Ovary (tissue), 9 donors: ENCODE measurements around the gene STX16. TPM values are rescaled to one million over a fixed set of nuclear protein-coding genes. Genes with fewer than 3 reads are reported as not detected.

Source experiments
- DNase-seq, 5 donors: peaks; one replicate each; pipeline ENCODE4 v3.0.0-alpha.2; 2019 to 2020
- H3K27ac ChIP-seq, 2 donors: fragments of 200-600 bp; one replicate each; pipeline versions ENCODE4 v1.5.1 to v1.8.0; 2019 to 2022
- H3K27me3 ChIP-seq: fragments of 200-600 bp; one replicate; pipeline ENCODE4 v1.8.0; 2022
- H3K36me3 ChIP-seq: fragments of 200-600 bp; sonication (generic); one replicate; pipeline ENCODE4 v1.5.1; 2019
- H3K4me1 ChIP-seq: one replicate; pipeline ENCODE4 v1.8.1; 2013; ENCODE audit warnings: mild to moderate bottlenecking, moderate library complexity; ENCODE audit not compliant: insufficient read depth
- H3K4me3 ChIP-seq: fragments of 200-600 bp; sonication (generic); one replicate; pipeline ENCODE4 v1.5.1; 2017
- H3K9me3 ChIP-seq, 2 donors: fragments of 200-600 bp in 1 of 2; sonication (generic) in 1 of 2; one replicate each; pipeline versions ENCODE4 v1.5.1 to v1.8.1; 2013 to 2019; ENCODE audit warnings: mild to moderate bottlenecking in 1 of 2, moderate library complexity in 1 of 2
- CTCF ChIP-seq, 3 donors: fragments of 450-650 bp in 2 of 3; fragments of 200-600 bp in 1 of 3; IDR thresholded peaks; one replicate each; pipeline versions ENCODE4 v1.5.1 to v1.8.0; 2016 to 2022; ENCODE audit warnings: antibody characterized with exemption in 3 of 3, mild to moderate bottlenecking in 1 of 3
- EP300 ChIP-seq: sonication (generic); formaldehyde crosslinking; IDR thresholded peaks from one replicate; pipeline ENCODE4 v1.6.1; 2017; ENCODE audit warnings: antibody characterized with exemption
- POLR2A ChIP-seq: fragments of 450-650 bp; IDR thresholded peaks from one replicate; pipeline ENCODE4 v1.6.1; 2017; ENCODE audit warnings: antibody characterized with exemption, mild to moderate bottlenecking, moderate library complexity
- WGBS, 3 donors: extraction: QIAGEN DNeasy Blood & Tissue Kit in 1 of 3; methylation state at CpG; one replicate each; pipeline versions ENCODE4 v1.1.5 to v1.1.7; 2013 to 2017; 5-methylcytosine and 5-hydroxymethylcytosine counted together
- intact Hi-C, 4 donors: fragments of 100-400 bp; cut with DNase I; formaldehyde crosslinking; loops; one replicate each; pipeline versions ENCODE4 v1.11.0 to v1.15.1; 2022 to 2023
- polyA plus RNA-seq, 2 donors: library from polyadenylated mRNA; stranded (reverse); fragments of 200-250 nt in 1 of 2; fragments of 350-450 nt in 1 of 2; fragmentation: Illumina TruSeq in 1 of 2; extraction: RNeasy Lipid Tissue Mini Kit (QIAGEN cat#74804) in 1 of 2; gene quantifications; one replicate each; pipeline ENCODE4 v1.2.3, GENCODE V29; 2013 to 2014
- total RNA-seq, 7 donors: library from RNA; depleted of rRNA in 2 of 7; stranded (reverse); fragments of >200 nt in 2 of 7; fragmentation: NEBNext Ultra II Directional in 3 of 7; extraction: Animal tissue kit (Norgen Biotek cat#: 25700) in 3 of 7; gene quantifications; one replicate each; pipeline versions ENCODE4 v1.1.0 to v1.2.4, GENCODE V29; 2016 to 2023
- donor health status: DM: no; HTN: no; CAD: no; lungs with moderate emphysema.
- donor health status: DM: no; HTN: no; CAD: no.
- donor health status: Bipolar disorder and iron deficiency.
- donor health status: DM: yes; HTN: yes; CAD: no.
- donor health status: DM: no; HTN: no; CAD: no.
- donor health status: DM: yes; HTN: yes; CAD: no.

Gene STX16
- total and polyA plus RNA-seq, 9 donors = 31.9 to 55.8 (median 46.5) TPM

DNA sequence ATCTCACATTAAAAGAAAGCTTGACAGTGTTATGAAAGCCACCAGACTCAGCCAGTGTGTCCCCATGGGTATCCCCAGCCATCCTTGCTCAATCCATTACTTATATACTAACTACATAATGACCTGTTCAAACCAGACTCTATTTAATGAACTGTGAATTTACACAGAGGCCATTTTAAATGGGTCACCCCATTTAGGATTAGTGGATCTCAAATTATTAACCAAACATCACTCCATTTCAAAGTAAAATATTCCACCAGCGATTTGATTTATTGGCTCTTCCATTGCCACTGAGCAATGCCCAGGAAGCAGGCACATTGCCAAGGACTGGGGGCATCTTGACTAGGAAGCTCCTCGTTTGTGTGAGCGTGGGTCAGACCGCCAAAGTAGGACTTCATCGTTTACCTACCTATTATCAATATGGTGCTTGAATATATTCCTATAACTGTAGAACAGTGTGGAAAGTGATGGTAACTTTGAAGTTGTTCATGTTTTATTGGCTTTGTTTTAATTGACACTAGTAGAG lies 26.1 kb downstream of the STX16 start:
- H3K9me3 ChIP-seq = no peaks in the 10 kb centered on the region
- TF ChIP-seq POLR2A (no peak), CTCF (IDR thresholded peaks at IDR 0.05) (no peak), EP300 (no peak)
- H3K27me3 ChIP-seq = no peaks in the 10 kb centered on the region
- 89 to 95% (median 94%) methylated on average over 5 of the region's 5 CpGs for WGBS, 3 donors
- H3K4me1 ChIP-seq = no peaks in the 10 kb centered on the region
- H3K36me3 ChIP-seq = no peaks in the 10 kb centered on the region
- no peak overlapping the region for H3K4me3 ChIP-seq
- no peak for DNase-seq
- intact Hi-C loops = no loop called here
- no peak overlapping the region for H3K27ac ChIP-seq

GRCh38 chr20:58677808-58678207 lies 26.7 kb downstream of the STX16 start:
- Histone ChIP-seq H3K4me1 (no peaks in the 10 kb centered on the region), H3K4me3 (no peak overlapping the region), H3K27me3 (no peaks in the 10 kb centered on the region), H3K9me3 (no peaks in the 10 kb centered on the region), H3K36me3 (no peaks in the 10 kb centered on the region), H3K27ac (no peak overlapping the region)
- WGBS, 3 donors = 92 to 97% (median 93%) methylated on average over 5 of the region's 5 CpGs
- no peak for DNase-seq
- TF ChIP-seq CTCF (IDR thresholded peaks at IDR 0.05) (no peak), POLR2A (no peak), EP300 (no peak)
- intact Hi-C loops = no loop called here

- Histone ChIP-seq H3K4me1 (no peaks in the 10 kb centered on the region), H3K36me3 (no peaks in the 10 kb centered on the region), H3K27ac (no peak overlapping the region), H3K9me3 (no peaks in the 10 kb centered on the region), H3K4me3 (no peak overlapping the region), H3K27me3 (no peaks in the 10 kb centered on the region)
- intact Hi-C loops = no loop called here
- WGBS, 3 donors = 83 to 90% (median 84%) methylated on average over 8 of the region's 8 CpGs
- no peak for DNase-seq
- TF ChIP-seq POLR2A (no peak), CTCF (IDR thresholded peaks at IDR 0.05) (no peak), EP300 (no peak)
These were observed 27.7 kb downstream of the STX16 start for GRCh38 chr20:58678806-58679205.

- Histone ChIP-seq H3K4me1 (no peaks in the 10 kb centered on the region), H3K9me3 (no peaks in the 10 kb centered on the region), H3K4me3 (no peak overlapping the region), H3K36me3 (no peaks in the 10 kb centered on the region), H3K27ac (no peak overlapping the region), H3K27me3 (no peaks in the 10 kb centered on the region)
- intact Hi-C loops = no loop called here
- no peak for DNase-seq
- 74 to 84% (median 80%) methylated on average over 11 of the region's 11 CpGs for WGBS, 3 donors
- no peak for TF ChIP-seq EP300
- no peak for TF ChIP-seq POLR2A
- no peak for TF ChIP-seq CTCF (IDR thresholded peaks at IDR 0.05)
These were observed 31.8 kb downstream of the STX16 start for GRCh38 chr20:58682656-58683531.
